Effector memory CD4-positive, alpha-beta T cell (primary cell): ENCODE results near the gene TEDC2.
A peak's percentile ranks its signal among the peaks of the same experiment; 100 is the strongest.

Source experiments
- DNase-seq, 3 donors: peaks; one replicate each; pipeline ENCODE4 v3.0.0-alpha.2; 2020
- H3K27ac ChIP-seq: 2 replicates; pipeline ENCODE4 v1.7.0; 2013; ENCODE audit warnings: mild to moderate bottlenecking, low read length, moderate library complexity; ENCODE audit not compliant: insufficient read depth, poor library complexity, severe bottlenecking
- H3K27me3 ChIP-seq: replicated peaks from 2 replicates; pipeline ENCODE4 v1.7.0; 2013; ENCODE audit warnings: mild to moderate bottlenecking, low read length; ENCODE audit not compliant: insufficient read depth, control insufficient read depth, poor library complexity, severe bottlenecking
- H3K36me3 ChIP-seq: 2 replicates; pipeline ENCODE4 v1.7.0; 2013; ENCODE audit warnings: mild to moderate bottlenecking, low read length, moderate library complexity; ENCODE audit not compliant: control insufficient read depth, insufficient read depth
- H3K4me1 ChIP-seq: 2 replicates; pipeline ENCODE4 v1.7.0; 2013; ENCODE audit warnings: low read length, mild to moderate bottlenecking; ENCODE audit not compliant: control insufficient read depth, insufficient read depth, poor library complexity, severe bottlenecking
- H3K4me3 ChIP-seq: 2 replicates; pipeline ENCODE4 v1.7.0; 2013; ENCODE audit warnings: low read length, low read depth, mild to moderate bottlenecking; ENCODE audit not compliant: insufficient read depth, poor library complexity, severe bottlenecking
- H3K9me3 ChIP-seq: 2 replicates; pipeline ENCODE4 v1.7.0; 2013; ENCODE audit warnings: mild to moderate bottlenecking, low read length, moderate library complexity; ENCODE audit not compliant: control insufficient read depth

TEDC2 gene

DNA sequence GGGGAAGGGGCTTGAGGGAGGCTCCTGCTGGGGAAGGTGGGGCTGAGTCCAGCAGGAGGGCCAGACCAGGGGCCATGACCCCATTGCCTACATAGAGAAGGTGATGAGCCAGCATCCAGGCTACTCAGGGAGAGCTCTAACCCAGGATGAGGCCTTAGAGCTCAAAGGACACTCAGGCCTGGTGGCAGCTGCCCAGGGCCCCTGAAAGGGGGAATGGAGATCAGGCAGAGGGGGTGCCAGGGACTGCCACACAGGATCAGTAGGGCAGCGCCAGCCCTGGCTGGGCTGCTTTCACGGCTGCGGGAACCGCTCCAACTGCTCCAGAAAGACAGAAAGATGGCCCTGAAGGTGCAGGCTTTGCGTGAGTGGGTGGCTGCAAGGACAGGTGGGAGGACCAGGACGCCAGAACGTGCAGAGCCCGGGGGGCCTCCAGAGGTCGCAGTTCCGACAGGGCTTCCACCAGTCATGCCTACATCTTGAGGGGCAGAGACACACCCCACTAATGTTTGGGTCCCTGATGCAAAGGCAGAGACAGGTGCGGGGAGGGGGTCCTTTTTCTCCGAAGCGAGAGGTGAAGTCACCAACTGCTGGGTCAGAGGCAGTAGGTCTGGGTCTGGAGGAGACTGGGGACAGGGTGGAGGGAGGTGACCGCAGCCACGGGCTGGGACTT, 53.0 kb downstream of the TEDC2 start:
- H3K36me3 ChIP-seq = no peaks in the 10 kb centered on the region
- H3K4me3 ChIP-seq = peak overlapping the region; percentile 95
- DNase-seq = no peak
- H3K27me3 ChIP-seq = no peaks in the 10 kb centered on the region
- no peaks in the 10 kb centered on the region for H3K9me3 ChIP-seq
- H3K4me1 ChIP-seq = peaks cover 34% of the 10 kb centered on the region
- H3K27ac ChIP-seq = peak overlapping the region; percentile 31

DNA sequence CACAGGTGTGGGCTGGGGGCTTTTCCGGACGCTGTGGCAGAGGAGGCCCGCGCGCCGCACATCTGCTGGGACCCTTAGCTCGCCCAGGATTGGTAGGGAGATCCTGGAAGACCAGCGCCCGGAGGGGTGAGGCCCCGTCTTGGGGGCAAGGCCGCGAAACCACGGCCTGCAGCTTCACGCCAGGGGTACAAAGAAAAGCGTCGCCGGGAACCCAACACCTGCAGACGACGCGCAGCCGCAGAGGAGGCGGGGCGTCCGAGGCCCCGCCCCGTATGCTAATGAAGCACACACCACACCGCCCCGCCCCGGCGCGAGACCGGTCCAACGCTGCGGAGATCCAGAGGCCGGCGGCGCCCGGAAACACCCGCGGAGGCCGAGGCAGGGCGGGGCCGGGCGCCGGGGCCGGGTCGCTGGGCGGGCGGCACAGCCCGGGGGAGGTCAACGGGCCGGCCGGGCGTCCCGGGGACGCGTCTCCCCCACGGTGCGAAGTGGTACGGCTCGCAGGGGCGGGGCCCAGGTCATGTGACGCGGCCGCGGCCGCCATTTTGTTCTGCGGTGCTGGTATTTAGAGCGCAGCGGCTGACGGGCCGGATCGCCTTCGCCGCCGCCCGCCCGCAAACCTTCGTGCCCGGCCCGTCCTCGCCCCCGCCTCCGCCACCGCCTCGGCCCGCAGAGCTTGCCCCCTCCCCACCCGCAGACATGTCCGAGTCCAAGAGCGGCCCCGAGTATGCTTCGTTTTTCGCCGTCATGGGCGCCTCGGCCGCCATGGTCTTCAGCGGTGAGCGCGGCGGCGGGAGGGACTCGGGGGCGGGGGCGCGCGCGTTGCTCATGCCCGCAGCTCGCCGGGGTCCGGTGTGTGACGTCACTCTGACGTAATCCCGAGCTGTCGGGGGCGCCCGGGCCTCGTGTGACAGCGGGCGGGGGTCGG, 53.8 kb downstream of the TEDC2 start, which contains the start of gene ATP6V0C:
Gene ATP6V0C, plus strand, starts transcription at position 548 of the 928 bp plus-strand sequence. Its CDS starts 152 bp downstream, at position 700.
- Histone ChIP-seq H3K9me3 (no peaks in the 10 kb centered on the region), H3K36me3 (no peaks in the 10 kb centered on the region), H3K4me1 (peaks cover 40% of the 10 kb centered on the region), H3K27ac (peak within 1 kb of the TSS; percentile 98), H3K27me3 (no peaks in the 10 kb centered on the region), H3K4me3 (peak within 1 kb of the TSS; percentile 95)
- peak; percentile 84 to 88 (median 85) for DNase-seq
